Uterus (tissue), 2 donors: Measurements from ENCODE around the gene TRAPPC14.

Experiments used
- POLR2A ChIP-seq, 2 donors: fragments of 450-650 bp; IDR thresholded peaks; one replicate each; pipeline ENCODE4 v1.6.1; 2016; ENCODE audit warnings: antibody characterized with exemption in 2 of 2, mild to moderate bottlenecking in 1 of 2, moderate library complexity in 1 of 2
- TF ChIP-seq, protein P1 (sequence below), 4 experiments: fragments of 200-600 bp in 2 of 4; fragments of 450-650 bp in 2 of 4; sonication (generic) in 2 of 4; IDR thresholded peaks; one replicate each; pipeline ENCODE4 v1.5.1; 2016 to 2019; ENCODE audit warnings: antibody characterized with exemption in 4 of 4, mild to moderate bottlenecking in 2 of 4, moderate library complexity in 1 of 4

- TF ChIP-seq, protein P1, sequence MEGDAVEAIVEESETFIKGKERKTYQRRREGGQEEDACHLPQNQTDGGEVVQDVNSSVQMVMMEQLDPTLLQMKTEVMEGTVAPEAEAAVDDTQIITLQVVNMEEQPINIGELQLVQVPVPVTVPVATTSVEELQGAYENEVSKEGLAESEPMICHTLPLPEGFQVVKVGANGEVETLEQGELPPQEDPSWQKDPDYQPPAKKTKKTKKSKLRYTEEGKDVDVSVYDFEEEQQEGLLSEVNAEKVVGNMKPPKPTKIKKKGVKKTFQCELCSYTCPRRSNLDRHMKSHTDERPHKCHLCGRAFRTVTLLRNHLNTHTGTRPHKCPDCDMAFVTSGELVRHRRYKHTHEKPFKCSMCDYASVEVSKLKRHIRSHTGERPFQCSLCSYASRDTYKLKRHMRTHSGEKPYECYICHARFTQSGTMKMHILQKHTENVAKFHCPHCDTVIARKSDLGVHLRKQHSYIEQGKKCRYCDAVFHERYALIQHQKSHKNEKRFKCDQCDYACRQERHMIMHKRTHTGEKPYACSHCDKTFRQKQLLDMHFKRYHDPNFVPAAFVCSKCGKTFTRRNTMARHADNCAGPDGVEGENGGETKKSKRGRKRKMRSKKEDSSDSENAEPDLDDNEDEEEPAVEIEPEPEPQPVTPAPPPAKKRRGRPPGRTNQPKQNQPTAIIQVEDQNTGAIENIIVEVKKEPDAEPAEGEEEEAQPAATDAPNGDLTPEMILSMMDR (IDR thresholded peaks at IDR 0.05), result no peak
- no peak for TF ChIP-seq POLR2A (IDR thresholded peaks at IDR 0.05)
Measured at GRCh38 chr7:100198266-100198665, 39.7 kb upstream of the TRAPPC14 start.
